CD4-positive, alpha-beta T cell treated with Interleukin-1 beta for 1 hour (primary cell): ENCODE data around the gene UGT3A2.
"Not testable (repeated sequence)": the region's sequence is repeated elsewhere in the genome, so short reads cannot be mapped to it uniquely, and the experiment has no call there.

Experiments
- DNase-seq, 2 donors: peaks; one replicate each; pipeline ENCODE4 v3.0.0-alpha.2; 2020 to 2022

UGT3A2 gene

DNA sequence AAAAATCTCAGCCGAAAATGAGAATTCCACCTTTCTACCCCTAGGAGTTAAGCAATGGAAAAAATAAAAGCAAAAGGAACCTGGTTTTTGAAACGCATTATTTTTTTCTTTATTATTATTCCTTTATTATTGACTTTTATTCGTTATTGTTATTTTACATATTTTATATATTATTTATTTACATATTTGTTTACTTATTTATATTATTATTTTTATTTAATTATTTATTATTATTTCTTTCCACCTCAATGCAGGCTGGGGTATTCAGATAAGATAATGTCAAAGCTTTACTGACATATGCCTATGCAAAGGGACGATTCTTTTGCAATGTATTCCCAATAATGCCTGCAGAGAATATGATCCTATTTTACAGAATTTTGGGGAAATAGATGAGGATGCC lies 16.7 kb downstream of the UGT3A2 start:
- no peak for DNase-seq

GRCh38 chr5:36047384-36048160 lies 19.1 kb downstream of the UGT3A2 start:
- DNase-seq, result no peak

- no peak for DNase-seq
Measured at GRCh38 chr5:36045895-36046294, 20.8 kb downstream of the UGT3A2 start.

DNA sequence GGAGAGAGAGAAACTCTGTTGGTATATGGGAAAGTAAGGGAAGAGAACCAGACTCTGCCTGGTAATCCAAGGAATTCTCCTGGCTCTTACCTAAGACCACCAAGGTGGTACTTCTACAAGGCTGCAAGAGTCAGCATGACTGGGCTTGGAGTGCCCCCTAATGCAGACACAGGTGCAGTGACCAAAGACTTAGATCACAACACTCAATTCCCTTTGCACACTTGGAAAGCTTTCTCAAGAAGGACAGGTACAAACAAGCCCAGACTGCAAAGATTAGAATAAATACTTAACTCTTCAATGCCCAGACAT lies 25.2 kb downstream of the UGT3A2 start:
- no peak for DNase-seq

GRCh38 chr5:36040651-36041536 lies 25.8 kb downstream of the UGT3A2 start:
- DNase-seq, result no peak

GRCh38 chr5:36035696-36036095 lies 31.0 kb downstream of the UGT3A2 start:
- DNase-seq, result no peak

- not testable (repeated sequence) for DNase-seq
Measured at GRCh38 chr5:36034536-36035134, 32.0 kb downstream of the UGT3A2 start.

- no peak for DNase-seq
Measured at GRCh38 chr5:36033486-36033885, 33.2 kb downstream of the UGT3A2 start.

DNA sequence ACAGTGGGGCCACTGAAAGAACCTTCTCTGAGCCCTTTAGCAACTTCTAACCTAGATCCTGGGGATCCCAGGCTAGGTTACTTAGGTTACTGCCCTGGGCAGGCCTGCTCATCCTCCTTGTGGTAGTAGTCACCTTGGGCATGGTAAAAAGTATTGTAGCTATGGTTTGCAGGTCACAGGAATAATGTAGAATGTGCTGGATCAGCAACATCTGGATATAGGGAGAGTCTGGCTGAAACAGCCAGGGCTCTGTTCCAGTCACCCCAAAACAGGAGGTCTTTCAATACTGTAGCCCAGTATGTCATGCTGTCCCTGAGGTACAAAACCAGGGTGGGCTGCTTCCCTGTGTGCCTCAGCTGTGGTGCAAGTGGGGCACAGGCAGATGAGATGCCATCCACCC lies 33.6 kb downstream of the UGT3A2 start:
- DNase-seq, result no peak

- no peak for DNase-seq
Measured at GRCh38 chr5:36031223-36031622, 35.5 kb downstream of the UGT3A2 start.

GRCh38 chr5:36029914-36030313 lies 36.8 kb downstream of the UGT3A2 start:
- no peak for DNase-seq

DNA sequence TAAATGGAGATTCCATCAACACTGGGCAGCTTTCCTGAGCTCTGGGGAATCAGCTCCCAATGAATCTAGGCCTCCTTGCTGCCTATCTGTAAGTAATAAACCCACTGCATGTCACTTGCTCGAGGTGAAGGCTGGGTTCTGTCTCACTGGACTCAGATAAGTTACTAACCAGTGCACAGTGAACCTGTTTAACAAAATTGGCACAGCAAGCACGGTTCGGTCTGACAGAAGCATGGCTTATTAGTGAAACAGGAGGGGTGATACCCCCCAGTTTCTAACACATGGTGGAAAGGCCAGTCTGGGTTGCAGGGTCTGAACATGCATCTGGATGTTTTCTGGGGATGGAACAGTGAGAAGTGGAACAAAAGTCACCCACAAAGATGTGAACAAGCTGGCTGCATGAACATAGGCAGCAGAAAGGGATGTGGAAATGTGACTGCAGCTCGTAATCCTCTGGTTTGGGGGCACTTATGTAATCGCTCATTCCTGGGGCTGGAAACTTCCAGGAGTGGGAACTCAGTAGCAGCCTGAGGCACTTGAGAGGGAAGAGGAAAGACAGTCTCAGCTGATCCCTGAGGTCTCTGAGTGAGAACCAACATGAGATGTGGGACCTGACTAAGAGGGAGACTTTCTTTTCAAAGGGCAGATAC lies 37.7 kb downstream of the UGT3A2 start:
- DNase-seq, result no peak

DNA sequence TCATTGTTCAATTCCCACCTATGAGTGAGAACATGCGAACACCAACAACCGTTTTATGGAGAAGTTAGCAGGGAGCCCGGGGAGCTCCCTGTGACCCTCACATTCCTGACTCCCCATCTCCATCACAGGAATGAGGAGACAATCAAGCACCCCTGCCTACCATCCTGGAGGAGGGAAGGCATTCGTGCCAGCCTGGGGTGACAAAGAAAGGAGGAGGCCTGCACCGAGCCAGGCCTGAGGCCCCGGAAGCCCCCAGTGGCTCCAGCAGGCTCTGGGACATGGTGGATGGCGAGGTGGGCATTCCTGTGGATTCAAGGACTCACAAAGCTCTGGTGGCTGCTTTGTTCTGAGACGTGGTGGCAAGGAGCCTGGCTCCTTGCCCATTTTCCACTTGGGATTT lies 39.0 kb downstream of the UGT3A2 start:
- DNase-seq, result no peak

DNA sequence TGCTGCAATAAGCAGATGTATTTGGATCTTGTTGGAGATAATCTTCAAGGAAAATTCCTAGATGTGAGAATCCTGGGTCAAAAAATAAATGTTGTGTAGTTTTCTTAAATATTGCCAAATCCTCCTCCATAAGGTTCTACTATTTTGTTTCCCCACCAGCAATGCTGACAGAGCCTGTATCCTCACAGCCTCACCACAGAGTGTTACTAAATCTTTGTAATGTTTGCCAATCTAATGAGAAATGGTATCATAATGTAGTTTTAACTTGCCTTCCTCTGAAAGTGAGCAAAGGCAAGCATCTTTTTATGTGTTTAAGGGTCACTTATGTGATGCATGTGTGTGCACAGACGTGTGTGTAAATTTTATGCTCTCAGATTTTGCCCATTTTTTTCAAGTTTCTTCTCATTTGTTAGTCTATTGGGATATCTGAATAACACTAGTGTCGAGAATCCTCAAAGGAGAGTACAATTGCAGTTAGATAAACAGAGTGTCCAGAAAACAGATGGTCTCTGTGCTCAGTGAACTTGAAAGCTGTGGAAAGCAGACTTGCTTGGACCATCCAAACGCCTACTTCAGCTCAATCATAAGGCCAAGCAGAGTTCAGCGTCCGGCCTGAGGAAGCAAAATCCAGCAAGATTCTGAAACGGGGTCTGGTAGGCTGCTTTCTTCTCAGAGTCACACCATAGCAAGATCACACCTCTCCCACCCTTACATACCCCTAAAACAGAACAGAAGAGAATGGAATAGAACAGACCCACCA lies 39.8 kb downstream of the UGT3A2 start:
- DNase-seq, result no peak

DNA sequence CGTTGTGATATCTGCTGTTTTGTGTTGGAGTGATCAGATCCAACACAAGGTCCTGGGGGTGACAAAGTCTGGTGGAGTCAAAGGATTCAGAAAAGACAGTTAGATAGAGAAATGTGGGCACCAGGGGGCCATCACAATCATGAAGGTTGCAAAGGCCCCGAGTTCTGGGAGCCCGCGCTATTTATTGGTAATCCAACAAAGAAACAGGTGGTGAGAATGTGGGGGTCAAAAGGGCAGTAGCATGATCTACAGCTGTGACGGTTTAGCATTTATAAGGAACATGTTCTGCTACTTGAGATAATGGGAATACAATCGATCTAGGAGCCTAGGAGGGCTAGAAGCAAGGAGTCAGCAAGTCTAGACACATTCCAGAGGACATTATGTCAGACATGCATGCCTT lies 44.4 kb downstream of the UGT3A2 start:
- not testable (repeated sequence) for DNase-seq

DNA sequence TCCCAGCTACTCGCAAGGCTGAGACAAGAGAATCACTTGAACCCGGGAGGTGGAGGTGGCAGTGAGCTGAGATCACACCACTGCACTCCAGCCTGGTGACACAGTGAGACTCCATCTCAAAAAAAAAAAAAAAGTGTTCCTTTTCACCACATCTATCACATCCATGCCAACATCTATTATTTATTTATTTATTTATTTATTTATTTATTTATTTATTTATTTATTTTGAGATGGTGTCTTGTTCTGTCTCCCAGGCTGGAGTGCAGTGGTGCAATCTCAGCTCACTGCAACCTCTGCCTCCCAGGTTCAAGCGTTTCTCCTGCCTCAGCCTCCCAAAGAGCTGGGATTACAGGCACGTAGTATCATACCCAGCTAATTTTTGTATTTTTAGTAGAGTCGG lies 47.1 kb downstream of the UGT3A2 start:
- not testable (repeated sequence) for DNase-seq

DNA sequence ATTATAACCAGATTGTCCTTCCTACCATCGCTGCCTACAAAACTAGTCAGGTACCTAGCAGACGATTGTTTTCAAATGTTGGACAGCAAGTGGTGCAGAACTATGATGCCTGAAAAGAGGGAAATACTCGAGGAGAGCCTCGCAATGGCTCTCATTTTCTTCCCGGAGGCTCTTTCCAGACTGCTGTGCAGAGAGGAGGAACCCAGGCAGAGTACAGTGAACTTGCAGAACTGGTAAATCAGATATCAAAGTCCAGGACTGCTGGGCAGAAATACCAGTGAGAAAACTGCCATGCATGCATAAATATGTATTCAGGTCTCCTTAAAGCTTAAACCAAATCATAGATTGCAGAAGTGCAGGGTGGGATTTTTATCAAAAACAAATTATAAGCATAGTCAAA lies 49.1 kb downstream of the UGT3A2 start:
- no peak for DNase-seq

DNA sequence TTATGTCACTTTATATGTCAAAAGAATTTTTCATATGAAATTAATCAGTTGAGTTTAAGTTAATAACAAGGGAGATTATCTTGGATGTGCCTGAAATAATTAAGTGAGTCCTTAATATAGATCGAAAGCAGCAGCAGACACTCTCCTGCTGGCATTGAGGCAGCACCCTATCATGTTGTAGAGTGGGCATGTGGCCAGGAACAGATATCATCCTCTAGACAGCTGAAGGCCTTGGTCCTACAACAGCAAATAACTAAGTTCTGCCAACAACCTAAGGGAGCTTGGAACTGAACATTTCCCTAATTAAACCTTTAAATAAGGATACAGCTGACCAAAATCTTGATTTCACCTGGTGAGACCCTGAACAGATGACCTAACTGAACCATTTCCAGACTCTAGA lies 49.7 kb downstream of the UGT3A2 start:
- DNase-seq, result no peak

GRCh38 chr5:36013182-36013581 lies 53.5 kb downstream of the UGT3A2 start:
- DNase-seq, result no peak

DNA sequence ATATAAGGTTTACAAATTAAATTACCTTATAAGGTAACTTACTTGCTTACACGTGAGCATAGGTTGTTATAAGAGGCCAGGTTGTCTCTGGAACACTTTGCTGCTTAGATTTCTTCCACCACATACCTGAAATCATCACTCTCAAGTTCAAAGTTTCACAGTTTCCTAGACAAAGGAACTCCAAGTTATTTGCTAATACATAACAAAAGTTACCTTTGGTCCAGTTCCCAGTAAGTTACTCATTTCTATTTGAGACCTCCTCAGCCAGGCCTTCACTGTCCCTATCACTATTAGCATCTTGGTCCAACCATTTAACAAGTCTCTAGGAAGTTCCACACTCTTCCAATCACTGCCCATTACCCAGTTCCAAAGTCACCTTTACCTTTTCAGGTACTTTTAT lies 57.0 kb downstream of the UGT3A2 start:
- no peak for DNase-seq

DNA sequence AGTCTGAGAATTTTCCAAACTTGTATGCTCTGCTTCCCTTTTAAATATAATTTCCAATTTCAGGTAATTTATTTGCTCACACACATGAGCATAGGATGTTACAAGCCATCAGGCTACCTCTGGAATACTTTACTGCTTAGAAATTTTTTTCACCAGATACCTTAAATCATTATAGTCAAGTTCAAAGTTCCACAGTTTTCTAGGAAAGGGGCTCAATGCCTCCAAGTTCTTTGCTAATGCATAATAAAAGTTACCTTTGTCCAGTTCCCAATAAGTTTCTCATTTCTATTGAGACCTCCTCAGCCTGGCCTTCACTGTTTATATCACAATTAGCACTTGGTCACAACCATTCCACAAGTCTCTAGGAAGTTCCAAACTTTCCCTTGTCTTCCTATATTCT lies 59.3 kb downstream of the UGT3A2 start:
- DNase-seq, result no peak

- DNase-seq, result no peak
Measured at GRCh38 chr5:36006163-36006562, 60.5 kb downstream of the UGT3A2 start.

DNA sequence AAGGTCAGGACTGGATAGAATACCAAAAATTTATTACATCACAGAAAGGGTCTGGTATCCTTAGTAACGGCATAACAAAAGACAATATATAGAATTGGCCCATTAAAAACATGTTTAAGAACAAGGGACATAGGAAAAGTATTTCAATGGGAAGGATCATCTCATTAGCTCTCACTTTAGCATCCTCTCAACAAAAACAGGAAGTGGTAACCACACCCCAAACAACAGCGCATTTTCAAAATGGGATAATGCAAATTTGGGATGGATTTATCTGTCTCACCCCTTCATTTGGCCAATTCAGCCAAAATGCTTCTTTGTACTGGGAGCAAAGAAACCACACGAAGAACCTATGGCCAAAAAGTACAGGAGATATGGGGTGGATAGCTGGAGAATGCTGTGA lies 65.7 kb downstream of the UGT3A2 start:
- DNase-seq, result no peak
